ENCODE results near the gene KRT7. TPM values are rescaled to one million over a fixed set of nuclear protein-coding genes. Genes with fewer than 3 reads are reported as not detected.

Gene KRT7
- total RNA-seq, 5 donors from 2014 or later (not counting 1 experiment from before 2014, with no cell fraction given): 2.7 to 3.8 (median 3.3) TPM; not detected in 2

GRCh38 chr12:52203079-52203921 lies 29.7 kb upstream of the KRT7 start:
- H3K27me3 ChIP-seq (replicated peaks in 1 of 2; ENCODE audit: control insufficient read depth in 2 of 2, extremely low read depth in 1 of 2, insufficient read depth in 2 of 2, low read length in 1 of 2): peaks cover 0 to 59% of the 10 kb centered on the region in 2 experiments
- H3K4me1 Mint-ChIP-seq: no peaks in the 10 kb centered on the region
- H3K4me3 Mint-ChIP-seq: no peak overlapping the region
- no peak overlapping the region for H3K4me3 ChIP-seq (ENCODE audit: control insufficient read depth in 1 of 2, extremely low read depth in 1 of 2, low read length in 1 of 2)
- ChIA-PET CTCF (no interaction called here), POLR2A (no interaction called here)
- no peaks in the 10 kb centered on the region for H3K36me3 ChIP-seq (ENCODE audit: control insufficient read depth in 2 of 2, extremely low read depth in 1 of 2, insufficient read depth in 1 of 2, low read length in 1 of 2)
- H3K9me3 ChIP-seq: no peaks in the 10 kb centered on the region
- no peaks in the 10 kb centered on the region for H3K36me3 Mint-ChIP-seq
- H3K27ac Mint-ChIP-seq: no peak overlapping the region
- peaks cover 21 to 38% of the 10 kb centered on the region in 2 donors for H3K27me3 Mint-ChIP-seq
- WGBS (ENCODE audit: insufficient coverage): 45% methylated on average over 10 of the region's 19 CpGs
- no peak overlapping the region for H3K27ac ChIP-seq (ENCODE audit: low read length)
- DNase-seq: peak in 3 of 35 experiments; percentile 17 to 49 (median 19)
- H3K9me3 Mint-ChIP-seq: no peaks in the 10 kb centered on the region
- no peak for ATAC-seq (replicated peaks in 1 of 4)
- no peaks in the 10 kb centered on the region for H3K4me1 ChIP-seq (ENCODE audit: control insufficient read depth in 1 of 2, extremely low read depth in 1 of 2, insufficient read depth in 2 of 2, low read length in 2 of 2)

GRCh38 chr12:52204095-52204930 lies 28.7 kb upstream of the KRT7 start:
- Histone ChIP-seq H3K36me3 (ENCODE audit: control insufficient read depth in 2 of 2, extremely low read depth in 1 of 2, insufficient read depth in 1 of 2, low read length in 1 of 2) (no peaks in the 10 kb centered on the region), H3K27me3 (replicated peaks in 1 of 2; ENCODE audit: control insufficient read depth in 2 of 2, extremely low read depth in 1 of 2, insufficient read depth in 2 of 2, low read length in 1 of 2) (peaks cover 0 to 59% of the 10 kb centered on the region in 2 experiments), H3K4me3 (ENCODE audit: control insufficient read depth in 1 of 2, extremely low read depth in 1 of 2, low read length in 1 of 2) (no peak overlapping the region), H3K9me3 (no peaks in the 10 kb centered on the region), H3K27ac (ENCODE audit: low read length) (no peak overlapping the region), H3K4me1 (ENCODE audit: control insufficient read depth in 1 of 2, extremely low read depth in 1 of 2, insufficient read depth in 2 of 2, low read length in 2 of 2) (no peaks in the 10 kb centered on the region)
- Mint-ChIP-seq H3K4me1 (no peaks in the 10 kb centered on the region), H3K4me3 (no peak overlapping the region), H3K27ac (no peak overlapping the region), H3K9me3 (no peaks in the 10 kb centered on the region), H3K27me3 (peaks cover 30 to 39% of the 10 kb centered on the region in 2 donors), H3K36me3 (no peaks in the 10 kb centered on the region)
- ChIA-PET CTCF (no interaction called here), POLR2A (no interaction called here)
- no peak for ATAC-seq (replicated peaks in 1 of 4)
- DNase-seq: no peak
- 80% methylated on average over 7 of the region's 18 CpGs for WGBS (ENCODE audit: insufficient coverage)

DNA sequence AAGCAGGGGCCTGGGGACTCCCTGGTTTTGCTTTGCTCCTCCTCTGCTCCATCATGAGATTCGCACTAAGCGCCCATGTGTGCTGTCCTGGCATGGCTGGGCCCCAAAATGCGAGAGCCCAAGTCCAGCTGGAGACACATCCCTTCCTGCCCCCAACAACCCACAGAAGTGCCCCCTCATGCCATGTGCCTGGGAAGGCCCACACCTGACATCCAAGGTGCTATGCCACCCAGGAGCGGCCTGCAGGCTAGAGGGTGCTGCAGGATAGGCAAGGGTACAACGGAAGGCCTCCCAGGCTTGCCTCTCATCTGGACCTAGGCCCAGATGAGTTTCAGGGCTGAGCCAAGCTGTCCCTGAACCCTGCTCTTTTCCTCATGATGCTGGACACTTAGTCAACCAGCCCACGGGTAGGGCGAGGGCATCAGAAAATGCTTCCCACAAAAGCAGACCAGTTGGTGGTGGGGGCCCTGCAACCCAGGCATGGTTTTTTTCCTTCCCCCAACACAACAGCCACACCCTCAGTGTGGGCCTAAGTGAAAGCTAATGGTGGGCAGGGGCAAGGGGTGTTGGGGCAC lies 28.0 kb upstream of the KRT7 start:
- H3K4me1 ChIP-seq (ENCODE audit: control insufficient read depth in 1 of 2, extremely low read depth in 1 of 2, insufficient read depth in 2 of 2, low read length in 2 of 2): no peaks in the 10 kb centered on the region
- ATAC-seq (replicated peaks in 1 of 4) (no peak), DNase-seq (no peak)
- Mint-ChIP-seq H3K4me1 (no peaks in the 10 kb centered on the region), H3K27ac (no peak overlapping the region), H3K4me3 (no peak overlapping the region), H3K27me3 (peaks cover 37 to 38% of the 10 kb centered on the region in 2 donors), H3K36me3 (no peaks in the 10 kb centered on the region), H3K9me3 (no peaks in the 10 kb centered on the region)
- H3K9me3 ChIP-seq: no peaks in the 10 kb centered on the region
- ChIA-PET CTCF (no interaction called here), POLR2A (no interaction called here)
- WGBS (ENCODE audit: insufficient coverage): 82% methylated on average over 7 of the region's 7 CpGs
- H3K27me3 ChIP-seq (replicated peaks in 1 of 2; ENCODE audit: control insufficient read depth in 2 of 2, extremely low read depth in 1 of 2, insufficient read depth in 2 of 2, low read length in 1 of 2): peaks cover 0 to 52% of the 10 kb centered on the region in 2 experiments
- no peak overlapping the region for H3K27ac ChIP-seq (ENCODE audit: low read length)
- H3K4me3 ChIP-seq (ENCODE audit: control insufficient read depth in 1 of 2, extremely low read depth in 1 of 2, low read length in 1 of 2): no peak overlapping the region
- H3K36me3 ChIP-seq (ENCODE audit: control insufficient read depth in 2 of 2, extremely low read depth in 1 of 2, insufficient read depth in 1 of 2, low read length in 1 of 2): no peaks in the 10 kb centered on the region

DNA sequence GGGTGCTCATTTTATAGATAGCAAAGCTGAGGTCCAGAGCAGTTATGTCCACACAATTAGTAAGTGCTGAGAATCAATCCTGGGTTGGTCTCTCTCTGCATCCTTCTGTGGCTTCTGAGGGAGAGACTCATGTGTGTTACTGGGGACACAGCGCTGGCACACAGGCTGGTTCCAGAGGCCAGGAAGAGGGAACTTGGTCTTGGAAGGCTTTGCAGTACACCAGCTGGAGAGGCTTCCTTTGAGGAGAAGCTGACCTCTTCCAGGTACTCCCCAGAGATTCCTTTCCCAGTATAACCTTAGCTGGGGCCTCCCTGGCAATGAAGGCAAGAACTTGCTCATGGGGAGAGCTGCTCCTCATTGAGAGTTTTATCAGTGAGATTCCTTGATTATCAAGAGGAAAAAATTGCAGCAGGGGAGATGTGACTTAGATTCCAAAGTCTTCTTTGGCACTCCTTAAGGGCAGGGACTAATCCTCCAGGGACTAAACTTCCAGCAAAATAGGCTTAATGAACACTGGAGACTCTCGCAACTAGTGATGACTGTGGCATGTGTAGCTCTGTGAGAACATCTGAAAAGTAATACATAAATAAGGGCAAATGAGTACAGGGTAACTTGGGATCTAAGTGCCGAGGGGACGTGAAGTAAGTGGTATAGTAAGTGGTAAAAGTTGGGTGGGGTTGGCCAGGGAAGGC lies 27.3 kb upstream of the KRT7 start:
- Histone ChIP-seq H3K4me1 (ENCODE audit: control insufficient read depth in 1 of 2, extremely low read depth in 1 of 2, insufficient read depth in 2 of 2, low read length in 2 of 2) (no peaks in the 10 kb centered on the region), H3K36me3 (ENCODE audit: control insufficient read depth in 2 of 2, extremely low read depth in 1 of 2, insufficient read depth in 1 of 2, low read length in 1 of 2) (no peaks in the 10 kb centered on the region), H3K4me3 (ENCODE audit: control insufficient read depth in 1 of 2, extremely low read depth in 1 of 2, low read length in 1 of 2) (no peak overlapping the region), H3K27me3 (replicated peaks in 1 of 2; ENCODE audit: control insufficient read depth in 2 of 2, extremely low read depth in 1 of 2, insufficient read depth in 2 of 2, low read length in 1 of 2) (peaks cover 0 to 48% of the 10 kb centered on the region in 2 experiments), H3K9me3 (no peaks in the 10 kb centered on the region), H3K27ac (ENCODE audit: low read length) (no peak overlapping the region)
- no peaks in the 10 kb centered on the region for H3K4me1 Mint-ChIP-seq
- DNase-seq (no peak), ATAC-seq (replicated peaks in 1 of 4) (no peak)
- ChIA-PET CTCF (interaction anchor here in 1 of 2 donors (1.1 kb wide), 1 partner anchor 49 kb away, joined by 3 read pairs; no protein-coding TSS in a partner anchor), POLR2A (interaction anchor here in 1 of 2 donors (0.5 kb wide), 1 partner anchor 88 kb away, joined by 3 read pairs; no protein-coding TSS in a partner anchor)
- no peak overlapping the region for H3K4me3 Mint-ChIP-seq
- H3K27me3 Mint-ChIP-seq: peaks cover 33 to 37% of the 10 kb centered on the region in 2 donors
- no peaks in the 10 kb centered on the region for H3K9me3 Mint-ChIP-seq
- H3K36me3 Mint-ChIP-seq: no peaks in the 10 kb centered on the region
- WGBS (ENCODE audit: insufficient coverage): 86% methylated on average over 4 of the region's 4 CpGs
- H3K27ac Mint-ChIP-seq: no peak overlapping the region

GRCh38 chr12:52206304-52207040 lies 26.6 kb upstream of the KRT7 start:
- Histone ChIP-seq H3K4me3 (ENCODE audit: control insufficient read depth in 1 of 2, extremely low read depth in 1 of 2, low read length in 1 of 2) (no peak overlapping the region), H3K27me3 (replicated peaks in 1 of 2; ENCODE audit: control insufficient read depth in 2 of 2, extremely low read depth in 1 of 2, insufficient read depth in 2 of 2, low read length in 1 of 2) (peaks cover 0 to 49% of the 10 kb centered on the region in 2 experiments), H3K27ac (ENCODE audit: low read length) (no peak overlapping the region), H3K36me3 (ENCODE audit: control insufficient read depth in 2 of 2, extremely low read depth in 1 of 2, insufficient read depth in 1 of 2, low read length in 1 of 2) (no peaks in the 10 kb centered on the region), H3K9me3 (no peaks in the 10 kb centered on the region), H3K4me1 (ENCODE audit: control insufficient read depth in 1 of 2, extremely low read depth in 1 of 2, insufficient read depth in 2 of 2, low read length in 2 of 2) (no peaks in the 10 kb centered on the region)
- Mint-ChIP-seq H3K9me3 (no peaks in the 10 kb centered on the region), H3K27me3 (peaks cover 29 to 35% of the 10 kb centered on the region in 2 donors), H3K4me3 (no peak overlapping the region), H3K36me3 (no peaks in the 10 kb centered on the region), H3K27ac (no peak overlapping the region), H3K4me1 (no peaks in the 10 kb centered on the region)
- ChIA-PET POLR2A (interaction anchor here in 1 of 2 donors (0.5 kb wide), 1 partner anchor 87 kb away, joined by 3 read pairs; no protein-coding TSS in a partner anchor), CTCF (interaction anchor here in 1 of 2 donors (1.1 kb wide), 1 partner anchor 50 kb away, joined by 3 read pairs; no protein-coding TSS in a partner anchor)
- no peak for DNase-seq
- whole genome bisulfite sequencing (ENCODE audit: insufficient coverage): 69% methylated on average over 4 of the region's 9 CpGs
- no peak for ATAC-seq (replicated peaks in 1 of 4)

All from T-cell (primary cell).